ENCODE data around the gene MRPL34.

DNA sequence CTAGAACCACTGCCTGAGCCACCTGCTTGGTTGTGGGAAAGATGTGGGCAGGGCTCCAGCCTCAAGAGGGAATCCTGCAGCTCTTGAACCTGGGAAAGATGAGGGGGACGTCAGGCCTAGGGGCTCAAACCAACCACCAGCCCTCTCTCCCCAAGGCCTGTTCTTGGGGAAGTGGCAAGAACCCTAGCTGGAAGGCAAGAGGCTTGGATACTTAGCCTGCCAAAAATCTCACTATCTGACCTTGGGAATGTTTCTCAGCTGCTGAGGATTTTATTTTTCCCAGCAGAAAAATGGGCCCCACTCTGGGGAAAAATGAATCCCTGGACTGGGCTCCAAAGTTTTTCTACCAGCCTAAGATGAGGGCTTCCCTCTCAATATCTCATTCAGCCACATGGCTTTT lies 45.7 kb upstream of the MRPL34 start:
- TF ChIP-seq, protein P1, sequence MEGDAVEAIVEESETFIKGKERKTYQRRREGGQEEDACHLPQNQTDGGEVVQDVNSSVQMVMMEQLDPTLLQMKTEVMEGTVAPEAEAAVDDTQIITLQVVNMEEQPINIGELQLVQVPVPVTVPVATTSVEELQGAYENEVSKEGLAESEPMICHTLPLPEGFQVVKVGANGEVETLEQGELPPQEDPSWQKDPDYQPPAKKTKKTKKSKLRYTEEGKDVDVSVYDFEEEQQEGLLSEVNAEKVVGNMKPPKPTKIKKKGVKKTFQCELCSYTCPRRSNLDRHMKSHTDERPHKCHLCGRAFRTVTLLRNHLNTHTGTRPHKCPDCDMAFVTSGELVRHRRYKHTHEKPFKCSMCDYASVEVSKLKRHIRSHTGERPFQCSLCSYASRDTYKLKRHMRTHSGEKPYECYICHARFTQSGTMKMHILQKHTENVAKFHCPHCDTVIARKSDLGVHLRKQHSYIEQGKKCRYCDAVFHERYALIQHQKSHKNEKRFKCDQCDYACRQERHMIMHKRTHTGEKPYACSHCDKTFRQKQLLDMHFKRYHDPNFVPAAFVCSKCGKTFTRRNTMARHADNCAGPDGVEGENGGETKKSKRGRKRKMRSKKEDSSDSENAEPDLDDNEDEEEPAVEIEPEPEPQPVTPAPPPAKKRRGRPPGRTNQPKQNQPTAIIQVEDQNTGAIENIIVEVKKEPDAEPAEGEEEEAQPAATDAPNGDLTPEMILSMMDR (IDR thresholded peaks at IDR 0.05; ENCODE audit: poor library complexity) = no peak
- TF ChIP-seq EZH2 (IDR thresholded peaks at IDR 0.05; ENCODE audit: borderline replicate concordance) = no peak
- TF ChIP-seq EZH2phosphoT487 (IDR thresholded peaks at IDR 0.05; ENCODE audit: low read depth, severe bottlenecking, unreplicated experiment) = no peak
